ENCODE results near the gene KSR2.

KSR2 gene

DNA sequence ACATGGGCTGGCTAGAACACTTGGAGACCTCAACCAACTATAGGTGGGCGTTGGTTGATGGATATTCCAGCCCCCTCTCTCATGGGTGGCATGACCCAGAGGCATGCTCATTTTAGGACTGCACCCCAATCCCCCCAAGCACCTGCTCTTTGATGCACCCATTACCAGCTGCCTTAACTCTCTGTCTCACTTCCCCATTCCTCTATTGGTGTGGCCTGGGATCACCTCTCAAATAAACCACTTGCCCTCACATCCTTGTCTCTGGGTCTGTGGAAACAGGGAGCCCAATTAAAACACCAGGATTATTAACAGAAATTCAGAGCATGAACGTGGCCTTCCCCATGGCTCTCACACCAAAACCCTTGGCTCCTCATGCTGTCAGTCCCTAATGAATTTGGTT lies 405.1 kb downstream of the KSR2 start:
- no peak for DNase-seq

- no peak for DNase-seq
Measured at GRCh38 chr12:117563007-117563406, 405.8 kb downstream of the KSR2 start.

DNA sequence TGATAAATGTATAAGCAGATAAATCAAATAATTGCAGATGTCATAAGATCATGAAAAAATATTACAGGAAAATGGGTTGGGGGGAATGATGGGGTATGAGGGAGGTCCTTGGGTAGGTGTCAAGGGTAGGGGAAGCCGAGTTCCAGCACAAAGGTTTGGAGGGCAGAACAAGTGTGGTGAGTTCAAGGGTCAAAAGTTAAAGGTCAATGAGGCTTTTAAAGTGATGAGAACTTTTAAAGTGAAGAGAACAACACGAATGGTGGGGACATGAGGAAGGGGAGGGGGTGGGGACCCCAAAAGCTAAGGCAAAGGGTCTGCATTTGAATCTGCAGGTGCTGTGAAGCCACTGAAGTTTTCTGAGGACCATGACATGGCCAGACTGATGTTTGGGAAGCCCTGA lies 406.8 kb downstream of the KSR2 start:
- DNase-seq: no peak

DNA sequence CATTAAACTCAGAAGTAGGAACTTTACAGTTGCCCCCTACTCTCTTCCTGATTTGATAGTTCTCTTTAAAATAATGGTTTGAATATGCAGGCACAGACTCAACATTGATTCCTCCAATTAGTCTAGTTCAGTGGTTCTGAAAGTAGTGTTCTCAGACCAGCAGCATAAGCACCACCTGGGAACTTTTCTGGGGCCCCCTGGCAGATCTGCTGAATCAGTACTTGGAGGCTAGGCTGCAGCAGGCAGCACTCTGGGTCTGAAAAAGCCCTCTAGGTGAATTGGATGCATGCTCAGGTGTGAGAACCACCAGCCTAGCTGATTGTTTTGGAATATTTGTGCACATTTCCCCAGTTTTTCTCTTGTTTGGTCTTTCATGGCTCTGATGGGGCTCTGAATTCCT lies 408.8 kb downstream of the KSR2 start:
- no peak for DNase-seq

GRCh38 chr12:117555889-117556288 lies 412.9 kb downstream of the KSR2 start:
- DNase-seq: no peak

DNA sequence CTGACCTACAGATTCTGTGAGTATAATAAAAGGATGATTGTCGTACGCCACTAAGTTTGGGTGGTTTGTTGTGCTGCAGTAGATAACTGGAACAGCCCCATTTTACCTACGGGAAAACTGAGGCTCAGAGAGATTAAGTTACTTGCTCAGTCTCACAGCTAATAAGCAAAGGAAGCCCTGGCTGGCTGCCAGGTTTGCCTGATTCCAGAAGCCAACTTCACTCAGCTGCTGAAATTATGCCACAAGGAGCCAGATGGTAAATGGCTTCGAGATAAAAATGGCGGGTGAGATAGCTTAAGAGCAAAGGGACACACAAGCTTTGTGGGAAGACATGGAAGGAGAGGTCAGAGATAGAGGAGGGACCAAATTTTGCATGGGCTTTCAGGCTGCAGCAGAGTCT lies 415.8 kb downstream of the KSR2 start:
- no peak for DNase-seq

DNA sequence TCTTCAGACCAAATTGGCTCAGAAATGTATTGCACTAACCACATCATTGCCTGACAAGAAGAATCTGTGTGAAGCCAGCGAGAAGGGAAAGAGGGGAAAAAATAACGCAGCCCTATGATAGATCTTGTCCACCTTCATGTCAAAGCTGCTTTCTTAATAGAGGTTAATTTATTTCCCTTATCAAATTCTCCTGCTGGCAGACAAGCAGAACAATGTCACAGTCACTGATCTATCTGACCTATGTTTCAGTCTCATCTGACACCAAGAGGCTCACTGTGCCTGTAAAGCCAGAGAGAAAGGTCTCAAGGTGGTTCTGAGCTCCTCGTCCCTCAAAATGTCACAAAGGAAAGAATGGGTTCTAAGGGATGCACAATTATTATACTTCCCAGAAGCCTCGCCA lies 417.1 kb downstream of the KSR2 start:
- DNase-seq: no peak

DNA sequence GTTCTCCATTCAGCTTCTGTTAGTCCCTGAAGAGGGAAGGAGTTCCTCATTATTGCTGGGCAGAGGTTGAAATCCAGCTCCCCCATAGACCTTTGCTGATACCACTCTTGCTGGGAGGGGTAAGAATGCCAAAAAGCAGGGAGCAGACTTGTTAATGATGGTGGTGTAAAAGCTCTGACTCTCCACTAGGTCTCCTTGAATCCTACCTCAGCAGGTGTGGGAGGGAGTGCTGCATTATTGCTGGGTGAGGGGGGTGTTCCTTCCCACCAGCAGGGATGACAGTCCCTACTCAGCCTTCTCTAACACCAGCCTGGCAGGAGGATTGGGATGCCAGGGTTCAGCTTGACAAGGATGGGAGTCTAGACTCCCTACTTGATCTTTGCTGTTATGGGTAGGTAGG lies 421.6 kb downstream of the KSR2 start:
- DNase-seq: no peak

DNA sequence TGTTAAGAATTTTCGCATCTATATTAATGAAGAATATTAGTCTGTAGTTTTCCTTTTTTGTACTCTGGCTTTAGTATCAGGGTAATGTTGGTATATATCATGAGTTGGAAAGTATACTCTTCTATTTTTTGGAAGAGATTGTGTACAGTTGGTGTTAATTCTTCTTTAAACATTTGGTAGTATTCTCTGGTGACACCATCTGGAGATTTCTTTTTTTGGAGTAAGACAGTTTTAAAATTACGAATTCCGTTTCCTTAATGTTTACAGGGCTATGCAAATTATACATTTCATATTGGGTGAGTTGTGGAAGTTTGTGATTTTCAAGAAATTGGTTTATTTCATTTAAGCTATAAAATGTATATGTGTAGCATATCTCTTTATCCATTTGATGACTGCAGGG lies 423.6 kb downstream of the KSR2 start:
- no peak for DNase-seq

- no peak for DNase-seq
Measured at GRCh38 chr12:117540011-117540410, 428.8 kb downstream of the KSR2 start.

- no peak for DNase-seq
Measured at GRCh38 chr12:117538926-117539325, 429.9 kb downstream of the KSR2 start.

- no peak for DNase-seq
Measured at GRCh38 chr12:117538032-117538690, 430.6 kb downstream of the KSR2 start.

- DNase-seq: no peak
Measured at GRCh38 chr12:117533687-117534086, 435.1 kb downstream of the KSR2 start.

- DNase-seq: no peak
Measured at GRCh38 chr12:117530796-117531195, 438.0 kb downstream of the KSR2 start.

- no peak for DNase-seq
Measured at GRCh38 chr12:117528538-117528937, 440.3 kb downstream of the KSR2 start.

DNA sequence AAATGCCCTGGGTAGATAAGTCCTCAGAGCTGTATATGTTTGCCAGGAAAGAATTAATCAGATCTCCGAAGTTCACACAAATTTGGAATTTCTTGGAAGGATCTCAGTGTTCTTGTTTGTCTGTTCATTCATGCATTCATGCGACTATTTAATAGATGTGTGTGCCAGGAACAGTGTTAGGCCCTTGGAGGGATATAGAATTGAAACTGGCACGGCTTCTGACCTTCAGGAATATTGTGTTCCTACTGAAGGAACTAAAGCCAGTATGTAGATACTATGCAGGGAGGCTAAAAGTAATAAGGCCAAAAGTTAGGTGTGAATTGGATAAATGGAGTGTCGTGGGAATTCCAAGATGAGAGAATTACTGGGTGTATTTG lies 441.3 kb downstream of the KSR2 start:
- no peak for DNase-seq

DNA sequence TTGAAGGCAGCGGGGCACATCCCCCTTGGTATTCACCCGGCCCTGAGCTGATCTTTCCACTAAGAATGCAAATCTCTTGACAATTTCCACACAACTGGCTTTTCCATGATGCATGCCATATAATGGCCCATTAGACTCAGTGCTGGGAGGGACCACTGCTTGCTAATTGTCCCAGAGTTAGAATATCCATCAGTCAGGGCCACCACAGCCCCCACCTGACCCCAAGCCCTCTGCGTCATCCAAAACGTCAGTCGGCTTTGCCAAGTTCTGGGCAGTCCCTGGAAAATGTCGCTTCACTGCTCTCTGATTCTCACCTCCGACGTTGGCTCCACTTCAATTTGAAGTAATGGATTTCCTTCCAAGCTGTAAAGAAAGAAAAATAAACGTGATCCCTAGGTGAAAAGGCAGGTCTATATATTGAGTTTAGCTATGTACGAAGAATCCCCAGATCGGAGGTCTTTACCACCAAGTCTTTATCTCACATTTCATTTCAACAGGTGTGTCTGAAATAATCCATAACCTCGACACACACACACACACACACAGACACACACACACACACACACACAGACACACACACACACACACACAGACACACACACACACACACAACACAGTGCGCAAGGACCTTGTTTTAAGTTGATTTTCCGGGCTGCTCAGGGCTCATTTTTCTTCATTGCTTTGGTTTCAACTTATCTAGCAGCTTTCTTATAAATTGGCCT lies 441.9 kb downstream of the KSR2 start:
- DNase-seq: no peak

DNA sequence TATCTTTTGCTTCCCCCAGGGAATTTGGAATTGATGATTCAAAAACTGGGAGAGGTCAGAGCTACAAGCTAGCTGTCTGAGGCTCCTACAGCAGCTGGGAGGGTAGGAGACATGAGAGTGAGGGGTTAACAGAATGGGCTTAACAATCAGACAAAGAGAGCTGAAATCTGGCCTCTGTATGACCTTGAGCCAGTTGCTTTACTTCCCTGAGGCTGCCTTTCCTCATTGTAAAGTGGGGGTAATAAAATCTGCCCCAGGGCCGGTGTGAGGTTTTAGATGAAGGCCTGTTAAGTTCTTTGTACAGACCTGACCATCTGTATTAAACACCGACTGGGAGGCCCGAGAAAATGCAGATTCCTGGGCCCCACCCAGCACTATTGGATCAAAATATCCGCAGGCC lies 443.0 kb downstream of the KSR2 start:
- no peak for DNase-seq

DNA sequence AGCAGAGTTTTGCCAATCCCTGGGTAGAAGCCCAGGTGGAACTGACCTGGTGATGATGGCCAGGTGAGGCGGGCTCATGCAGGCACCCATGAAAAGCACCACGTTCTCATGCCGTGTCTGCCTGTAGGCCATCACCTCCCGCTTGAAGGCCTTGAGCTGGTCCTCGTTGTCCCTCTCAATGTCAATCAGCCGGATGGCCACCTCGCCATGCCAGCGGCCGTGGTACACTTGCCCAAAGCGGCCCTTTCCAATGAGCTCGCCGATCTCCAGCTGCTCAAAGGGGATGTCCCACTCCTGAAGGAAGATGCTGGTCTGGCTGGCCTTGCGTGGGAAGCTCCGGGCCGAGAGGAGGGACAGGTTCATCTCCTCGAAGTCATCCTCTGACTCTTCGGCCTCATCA lies 444.0 kb downstream of the KSR2 start:
- no peak for DNase-seq

GRCh38 chr12:117523971-117524370 lies 444.8 kb downstream of the KSR2 start:
- DNase-seq: no peak

- DNase-seq: no peak
Measured at GRCh38 chr12:117522559-117522958, 446.2 kb downstream of the KSR2 start.

GRCh38 chr12:117521867-117522266 lies 446.9 kb downstream of the KSR2 start:
- no peak for DNase-seq

- peak; percentile 85 to 91 for DNase-seq
Measured at GRCh38 chr12:117521346-117521745, 447.4 kb downstream of the KSR2 start.

- no peak for DNase-seq
Measured at GRCh38 chr12:117518594-117519270, 450.1 kb downstream of the KSR2 start.

Measured in inflammatory macrophage treated with lipopolysaccharide for 1 hour (primary cell).